Left ventricle myocardium inferior (tissue), 1 donor: ENCODE data around the gene KIAA1549. TPM values are rescaled to one million over a fixed set of nuclear protein-coding genes. Genes with fewer than 3 reads are reported as not detected.

Experiments
- DNase-seq: peaks from one replicate; pipeline ENCODE4 v3.0.0-alpha.2; 2020
- H3K27ac ChIP-seq: fragments of 200-600 bp; replicated peaks from 2 replicates; pipeline ENCODE4 v1.8.0; 2021
- H3K27me3 ChIP-seq: fragments of 200-600 bp; 2 replicates; pipeline ENCODE4 v1.8.0; 2021; ENCODE audit warnings: low read depth
- H3K36me3 ChIP-seq: fragments of 200-600 bp; 2 replicates; pipeline ENCODE4 v1.8.0; 2021
- H3K4me1 ChIP-seq: fragments of 200-600 bp; 2 replicates; pipeline ENCODE4 v1.8.0; 2021
- H3K4me3 ChIP-seq: fragments of 200-600 bp; 2 replicates; pipeline ENCODE4 v1.8.0; 2021; ENCODE audit warnings: mild to moderate bottlenecking, moderate library complexity
- H3K9me3 ChIP-seq: fragments of 200-600 bp; replicated peaks from 2 replicates; pipeline ENCODE4 v1.8.0; 2021
- CTCF ChIP-seq: fragments of 200-600 bp; IDR thresholded peaks from 2 replicates; pipeline ENCODE4 v1.8.0; 2021; ENCODE audit warnings: antibody characterized with exemption, mild to moderate bottlenecking, borderline replicate concordance
- intact Hi-C: fragments of 100-400 bp; cut with micrococcal nuclease; formaldehyde crosslinking; loops from one replicate; pipeline ENCODE4 v1.11.0; 2022
- total RNA-seq: library from RNA; stranded (reverse); fragmentation: NEBNext Ultra II Directional; extraction: Animal tissue kit (Norgen Biotek cat#: 25700); gene quantifications from one replicate; pipeline ENCODE4 v1.2.1, GENCODE V29; 2021
- donor health status: DM: no; HTN: yes; CAD: no; lungs with severe emphysema.

The KIAA1549 gene
- total RNA-seq, 1 donor from 2014 or later: 2.1 TPM

- Histone ChIP-seq H3K36me3 (peaks cover 6% of the 10 kb centered on the region), H3K4me3 (no peak overlapping the region), H3K27ac (no peak overlapping the region), H3K9me3 (no peaks in the 10 kb centered on the region), H3K27me3 (no peaks in the 10 kb centered on the region), H3K4me1 (no peaks in the 10 kb centered on the region)
- intact Hi-C loops: no loop called here
- TF ChIP-seq CTCF: no peak
- no peak for DNase-seq
Observed at GRCh38 chr7:138919911-138920310, 61.3 kb downstream of the KIAA1549 start.

GRCh38 chr7:138919216-138919615 lies 62.0 kb downstream of the KIAA1549 start:
- intact Hi-C loops: no loop called here
- H3K9me3 ChIP-seq: no peaks in the 10 kb centered on the region
- no peak for DNase-seq
- H3K4me3 ChIP-seq: no peak overlapping the region
- TF ChIP-seq CTCF: no peak
- no peaks in the 10 kb centered on the region for H3K4me1 ChIP-seq
- no peaks in the 10 kb centered on the region for H3K27me3 ChIP-seq
- H3K27ac ChIP-seq: no peak overlapping the region
- H3K36me3 ChIP-seq: peaks cover 6% of the 10 kb centered on the region

GRCh38 chr7:138918756-138919155 lies 62.4 kb downstream of the KIAA1549 start:
- no peaks in the 10 kb centered on the region for H3K4me1 ChIP-seq
- DNase-seq: no peak
- H3K9me3 ChIP-seq: no peaks in the 10 kb centered on the region
- H3K4me3 ChIP-seq: no peak overlapping the region
- H3K36me3 ChIP-seq: peaks cover 6% of the 10 kb centered on the region
- TF ChIP-seq CTCF: no peak
- intact Hi-C loops: no loop called here
- H3K27ac ChIP-seq: no peak overlapping the region
- H3K27me3 ChIP-seq: no peaks in the 10 kb centered on the region

GRCh38 chr7:138918176-138918575 lies 63.0 kb downstream of the KIAA1549 start:
- Histone ChIP-seq H3K9me3 (no peaks in the 10 kb centered on the region), H3K4me3 (no peak overlapping the region), H3K27me3 (no peaks in the 10 kb centered on the region), H3K4me1 (no peaks in the 10 kb centered on the region), H3K27ac (no peak overlapping the region), H3K36me3 (peaks cover 6% of the 10 kb centered on the region)
- intact Hi-C loops: no loop called here
- no peak for DNase-seq
- TF ChIP-seq CTCF: no peak

- no peak for TF ChIP-seq CTCF
- no peaks in the 10 kb centered on the region for H3K4me1 ChIP-seq
- H3K36me3 ChIP-seq: peaks cover 6% of the 10 kb centered on the region
- H3K4me3 ChIP-seq: no peak overlapping the region
- no peaks in the 10 kb centered on the region for H3K27me3 ChIP-seq
- no peak overlapping the region for H3K27ac ChIP-seq
- intact Hi-C loops: no loop called here
- H3K9me3 ChIP-seq: no peaks in the 10 kb centered on the region
- DNase-seq: no peak
Observed at GRCh38 chr7:138917771-138918170, 63.4 kb downstream of the KIAA1549 start.

GRCh38 chr7:138916731-138917130 lies 64.5 kb downstream of the KIAA1549 start:
- intact Hi-C loops: no loop called here
- TF ChIP-seq CTCF: no peak
- Histone ChIP-seq H3K27ac (no peak overlapping the region), H3K27me3 (no peaks in the 10 kb centered on the region), H3K9me3 (no peaks in the 10 kb centered on the region), H3K4me1 (no peaks in the 10 kb centered on the region), H3K36me3 (peaks cover 6% of the 10 kb centered on the region), H3K4me3 (no peak overlapping the region)
- no peak for DNase-seq
